Gastrocnemius medialis (tissue), 4 donors: Measurements from ENCODE around the gene ABR.

Experiments
- POLR2A ChIP-seq, 2 donors: fragments of 450-650 bp; IDR thresholded peaks; one replicate each; pipeline ENCODE4 v1.6.1; 2017; ENCODE audit warnings: antibody characterized with exemption in 2 of 2, mild to moderate bottlenecking in 2 of 2, moderate library complexity in 2 of 2
- TF ChIP-seq, protein P1 (sequence below), 5 experiments: fragments of 450-650 bp in 3 of 5; fragments of 200-600 bp in 2 of 5; sonication (generic) in 2 of 5; IDR thresholded peaks in 4 of 5; conservative IDR thresholded peaks in 1 of 5; 1 replicate in 4 of 5; 2 replicates in 1 of 5; pipeline ENCODE4 v1.5.1; 2016 to 2019; ENCODE audit warnings: antibody characterized with exemption in 5 of 5, mild to moderate bottlenecking in 3 of 5, moderate library complexity in 3 of 5

- TF ChIP-seq, protein P1, sequence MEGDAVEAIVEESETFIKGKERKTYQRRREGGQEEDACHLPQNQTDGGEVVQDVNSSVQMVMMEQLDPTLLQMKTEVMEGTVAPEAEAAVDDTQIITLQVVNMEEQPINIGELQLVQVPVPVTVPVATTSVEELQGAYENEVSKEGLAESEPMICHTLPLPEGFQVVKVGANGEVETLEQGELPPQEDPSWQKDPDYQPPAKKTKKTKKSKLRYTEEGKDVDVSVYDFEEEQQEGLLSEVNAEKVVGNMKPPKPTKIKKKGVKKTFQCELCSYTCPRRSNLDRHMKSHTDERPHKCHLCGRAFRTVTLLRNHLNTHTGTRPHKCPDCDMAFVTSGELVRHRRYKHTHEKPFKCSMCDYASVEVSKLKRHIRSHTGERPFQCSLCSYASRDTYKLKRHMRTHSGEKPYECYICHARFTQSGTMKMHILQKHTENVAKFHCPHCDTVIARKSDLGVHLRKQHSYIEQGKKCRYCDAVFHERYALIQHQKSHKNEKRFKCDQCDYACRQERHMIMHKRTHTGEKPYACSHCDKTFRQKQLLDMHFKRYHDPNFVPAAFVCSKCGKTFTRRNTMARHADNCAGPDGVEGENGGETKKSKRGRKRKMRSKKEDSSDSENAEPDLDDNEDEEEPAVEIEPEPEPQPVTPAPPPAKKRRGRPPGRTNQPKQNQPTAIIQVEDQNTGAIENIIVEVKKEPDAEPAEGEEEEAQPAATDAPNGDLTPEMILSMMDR (IDR thresholded peaks at IDR 0.05 in 4 of 5, conservative IDR thresholded peaks at IDR 0.05 in 1 of 5): no peak
- no peak for TF ChIP-seq POLR2A (IDR thresholded peaks at IDR 0.05)
Observed at GRCh38 chr17:1224330-1224729, 44.5 kb upstream of the ABR start.
